GM12875 (cell line): Measurements from ENCODE around the gene TEK.

Experiments used
- H3K4me3 ChIP-seq: one replicate; pipeline ENCODE4 v1.5.1; 2011; ENCODE audit warnings: low read depth, low read length, control low read depth
- CTCF ChIP-seq: IDR thresholded peaks from 2 replicates; pipeline ENCODE4 v1.5.1; 2011; ENCODE audit warnings: low read depth, mild to moderate bottlenecking, control low read depth, inconsistent platforms, low read length, moderate library complexity, borderline replicate concordance; ENCODE audit not compliant: insufficient read depth

The TEK gene

DNA sequence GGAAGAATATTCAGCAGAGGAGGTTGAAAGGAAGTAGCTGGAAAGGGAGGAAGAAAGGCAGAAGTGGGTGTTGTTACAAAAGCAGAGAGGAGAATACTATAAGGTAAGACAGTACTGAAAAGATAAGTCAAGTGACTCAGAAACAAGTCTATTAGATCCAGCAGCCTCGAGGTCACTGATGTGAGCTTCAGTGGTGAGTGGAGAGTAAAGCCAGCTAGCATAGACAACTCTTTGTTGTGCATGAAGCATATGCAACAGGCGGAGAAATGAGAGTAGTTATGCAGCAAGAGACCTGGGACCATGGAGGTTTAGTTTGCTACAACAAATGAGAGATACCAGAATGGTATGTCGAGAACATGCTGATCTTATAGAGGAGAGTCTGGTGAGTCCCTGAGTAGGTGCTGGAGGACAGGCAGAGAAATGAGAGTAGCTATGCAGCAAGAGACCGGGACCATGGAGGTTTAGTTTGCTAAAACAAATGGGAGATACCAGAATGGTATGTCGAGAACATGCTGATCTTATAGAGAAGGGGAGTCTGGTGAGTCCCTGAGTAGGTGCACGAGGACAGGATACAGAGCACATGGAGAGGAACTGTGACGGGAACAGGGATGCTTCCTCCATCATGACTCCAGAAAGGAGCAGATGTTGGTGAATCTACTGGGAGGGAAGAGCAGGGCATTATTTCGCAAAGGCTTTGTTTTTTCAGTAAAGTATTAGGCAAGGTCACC is 151.9 kb downstream of the TEK start:
- no peak for TF ChIP-seq CTCF
- no peak overlapping the region for H3K4me3 ChIP-seq

GRCh38 chr9:27261517-27262211 is 152.6 kb downstream of the TEK start:
- no peak for TF ChIP-seq CTCF

DNA sequence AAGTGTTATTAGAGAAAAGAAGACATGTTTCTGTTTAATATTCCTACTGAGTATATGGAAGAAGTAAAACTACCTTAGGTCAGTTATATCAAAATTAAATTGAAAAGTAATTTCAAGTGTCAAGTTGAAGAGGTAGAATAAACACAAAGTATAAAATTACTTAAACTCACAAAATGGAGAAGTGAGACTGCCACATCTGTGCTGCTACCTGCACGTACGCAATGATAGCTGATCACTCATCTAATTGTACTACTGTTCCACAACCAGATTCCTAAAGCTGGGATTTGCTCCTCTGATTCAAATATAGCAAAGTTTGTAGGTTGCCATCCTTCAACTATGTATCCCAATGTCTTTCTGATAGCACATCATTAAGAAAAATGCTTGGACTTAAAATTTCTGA is 163.1 kb downstream of the TEK start:
- no peak for TF ChIP-seq CTCF
- H3K4me3 ChIP-seq: no peak overlapping the region

More at GRCh38 chr9:27261517-27262211, 152.6 kb downstream of the TEK start:
- H3K4me3 ChIP-seq: no peak overlapping the region

- TF ChIP-seq CTCF: no peak
- H3K4me3 ChIP-seq: no peak overlapping the region
These were observed 164.2 kb downstream of the TEK start for GRCh38 chr9:27273186-27273585.

GRCh38 chr9:27276193-27277030 is 167.4 kb downstream of the TEK start:
- H3K4me3 ChIP-seq: no peak overlapping the region
- TF ChIP-seq CTCF: peak; percentile 45; the same call in 1 of the 2 replicates

GRCh38 chr9:27278374-27278773 is 169.3 kb downstream of the TEK start:
- no peak for TF ChIP-seq CTCF
- H3K4me3 ChIP-seq: no peak overlapping the region
